Activated naive CD4-positive, alpha-beta T cell treated with anti-CD3 and anti-CD28 coated beads, Interleukin-2, amount 50 U/mL, for 16 hours (primary cell): ENCODE data around the gene RHOT1.
"Not testable (repeated sequence)": the region's sequence is repeated elsewhere in the genome, so short reads cannot be mapped to it uniquely, and the experiment has no call there.

ENCODE experiments used
- DNase-seq: peaks from one replicate; pipeline ENCODE4 v3.0.0-alpha.2; 2020

RHOT1 gene

GRCh38 chr17:32160526-32160925 is 18.2 kb downstream of the RHOT1 start:
- DNase-seq: no peak

- no peak for DNase-seq
Observed at GRCh38 chr17:32161029-32161428, 18.7 kb downstream of the RHOT1 start.

- no peak for DNase-seq
Observed at GRCh38 chr17:32161506-32162365, 19.4 kb downstream of the RHOT1 start.

GRCh38 chr17:32174889-32175288 is 32.6 kb downstream of the RHOT1 start:
- no peak for DNase-seq

GRCh38 chr17:32178679-32179078 is 36.4 kb downstream of the RHOT1 start:
- not testable (repeated sequence) for DNase-seq

- DNase-seq: not testable (repeated sequence)
Observed at GRCh38 chr17:32179103-32179502, 36.8 kb downstream of the RHOT1 start.

GRCh38 chr17:32179526-32179925 is 37.2 kb downstream of the RHOT1 start:
- DNase-seq: not testable (repeated sequence)

- DNase-seq: not testable (repeated sequence)
Observed at GRCh38 chr17:32180262-32180661, 38.0 kb downstream of the RHOT1 start.

- no peak for DNase-seq
Observed at GRCh38 chr17:32185875-32186274, 43.6 kb downstream of the RHOT1 start.

- no peak for DNase-seq
Observed at GRCh38 chr17:32187271-32187670, 45.0 kb downstream of the RHOT1 start.

GRCh38 chr17:32189343-32189742 is 47.0 kb downstream of the RHOT1 start:
- no peak for DNase-seq

GRCh38 chr17:32191306-32191705 is 49.0 kb downstream of the RHOT1 start:
- no peak for DNase-seq

- DNase-seq: no peak
Observed at GRCh38 chr17:32192379-32192778, 50.1 kb downstream of the RHOT1 start.

- no peak for DNase-seq
Observed at GRCh38 chr17:32197987-32198386, 55.7 kb downstream of the RHOT1 start.

- no peak for DNase-seq
Observed at GRCh38 chr17:32206861-32207260, 64.6 kb downstream of the RHOT1 start.

- no peak for DNase-seq
Observed at GRCh38 chr17:32208436-32208835, 66.1 kb downstream of the RHOT1 start.

- no peak for DNase-seq
Observed at GRCh38 chr17:32209608-32210007, 67.3 kb downstream of the RHOT1 start.

GRCh38 chr17:32211671-32212070 is 69.4 kb downstream of the RHOT1 start:
- DNase-seq: no peak

- DNase-seq: no peak
Observed at GRCh38 chr17:32215696-32216095, 73.4 kb downstream of the RHOT1 start.

GRCh38 chr17:32222621-32223020 is 80.3 kb downstream of the RHOT1 start:
- no peak for DNase-seq

GRCh38 chr17:32223703-32224102 is 81.4 kb downstream of the RHOT1 start:
- DNase-seq: no peak

- DNase-seq: no peak
Observed at GRCh38 chr17:32226886-32227285, 84.6 kb downstream of the RHOT1 start.

GRCh38 chr17:32227910-32228309 is 85.6 kb downstream of the RHOT1 start:
- no peak for DNase-seq

GRCh38 chr17:32235588-32235987 is 93.3 kb downstream of the RHOT1 start:
- DNase-seq: no peak

GRCh38 chr17:32239456-32239855 is 97.2 kb downstream of the RHOT1 start:
- DNase-seq: no peak
